GM12873 (cell line): ENCODE results near the gene EYA2.

Experiments
- TF ChIP-seq, protein P1 (sequence below): IDR thresholded peaks from 2 replicates; pipeline ENCODE4 v1.5.1; 2012; ENCODE audit warnings: low read depth, mild to moderate bottlenecking, moderate library complexity, low read length, control low read depth; ENCODE audit not compliant: insufficient read depth; ENCODE audit errors: missing control alignments

EYA2 gene

DNA sequence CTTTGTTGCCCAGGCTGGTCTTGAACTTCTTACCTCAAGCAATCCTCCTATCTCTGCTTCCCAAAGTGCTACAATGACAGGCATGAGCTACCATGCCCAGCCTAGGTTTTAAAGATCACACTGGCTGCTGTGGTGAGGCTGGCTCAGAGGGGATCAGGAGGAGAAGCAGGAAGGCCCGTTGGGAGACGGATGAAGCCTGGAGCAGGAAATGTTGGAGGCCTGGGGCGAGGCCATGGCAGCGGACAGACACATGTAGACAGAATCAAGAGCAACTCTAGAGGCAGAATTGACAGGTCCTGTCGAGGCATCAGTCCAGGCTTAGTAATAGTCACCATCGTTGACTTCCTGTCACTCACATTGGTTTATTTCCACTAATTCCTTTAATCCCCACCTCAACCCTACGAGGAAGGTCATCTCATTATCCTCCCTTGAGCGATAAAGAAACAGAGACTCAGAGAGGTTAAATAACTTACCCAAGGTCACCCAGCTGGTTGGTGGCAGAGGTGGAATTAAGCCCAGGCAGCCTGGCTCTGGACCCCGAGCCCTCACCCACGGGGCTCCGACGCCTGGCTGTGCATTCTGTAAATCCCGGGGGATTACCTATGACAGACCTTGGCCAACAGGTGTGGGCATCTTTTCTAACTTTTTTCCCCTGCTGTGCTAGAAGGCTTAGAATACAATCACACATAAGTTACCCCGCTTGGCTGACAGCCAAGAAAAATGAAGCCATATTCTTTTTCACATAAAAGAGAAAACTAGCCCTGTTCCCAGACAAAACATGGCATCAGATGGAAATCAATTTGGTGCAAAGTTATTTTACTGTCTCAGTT is 113.4 kb downstream of the EYA2 start:
- TF ChIP-seq, protein P1, sequence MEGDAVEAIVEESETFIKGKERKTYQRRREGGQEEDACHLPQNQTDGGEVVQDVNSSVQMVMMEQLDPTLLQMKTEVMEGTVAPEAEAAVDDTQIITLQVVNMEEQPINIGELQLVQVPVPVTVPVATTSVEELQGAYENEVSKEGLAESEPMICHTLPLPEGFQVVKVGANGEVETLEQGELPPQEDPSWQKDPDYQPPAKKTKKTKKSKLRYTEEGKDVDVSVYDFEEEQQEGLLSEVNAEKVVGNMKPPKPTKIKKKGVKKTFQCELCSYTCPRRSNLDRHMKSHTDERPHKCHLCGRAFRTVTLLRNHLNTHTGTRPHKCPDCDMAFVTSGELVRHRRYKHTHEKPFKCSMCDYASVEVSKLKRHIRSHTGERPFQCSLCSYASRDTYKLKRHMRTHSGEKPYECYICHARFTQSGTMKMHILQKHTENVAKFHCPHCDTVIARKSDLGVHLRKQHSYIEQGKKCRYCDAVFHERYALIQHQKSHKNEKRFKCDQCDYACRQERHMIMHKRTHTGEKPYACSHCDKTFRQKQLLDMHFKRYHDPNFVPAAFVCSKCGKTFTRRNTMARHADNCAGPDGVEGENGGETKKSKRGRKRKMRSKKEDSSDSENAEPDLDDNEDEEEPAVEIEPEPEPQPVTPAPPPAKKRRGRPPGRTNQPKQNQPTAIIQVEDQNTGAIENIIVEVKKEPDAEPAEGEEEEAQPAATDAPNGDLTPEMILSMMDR = no peak

DNA sequence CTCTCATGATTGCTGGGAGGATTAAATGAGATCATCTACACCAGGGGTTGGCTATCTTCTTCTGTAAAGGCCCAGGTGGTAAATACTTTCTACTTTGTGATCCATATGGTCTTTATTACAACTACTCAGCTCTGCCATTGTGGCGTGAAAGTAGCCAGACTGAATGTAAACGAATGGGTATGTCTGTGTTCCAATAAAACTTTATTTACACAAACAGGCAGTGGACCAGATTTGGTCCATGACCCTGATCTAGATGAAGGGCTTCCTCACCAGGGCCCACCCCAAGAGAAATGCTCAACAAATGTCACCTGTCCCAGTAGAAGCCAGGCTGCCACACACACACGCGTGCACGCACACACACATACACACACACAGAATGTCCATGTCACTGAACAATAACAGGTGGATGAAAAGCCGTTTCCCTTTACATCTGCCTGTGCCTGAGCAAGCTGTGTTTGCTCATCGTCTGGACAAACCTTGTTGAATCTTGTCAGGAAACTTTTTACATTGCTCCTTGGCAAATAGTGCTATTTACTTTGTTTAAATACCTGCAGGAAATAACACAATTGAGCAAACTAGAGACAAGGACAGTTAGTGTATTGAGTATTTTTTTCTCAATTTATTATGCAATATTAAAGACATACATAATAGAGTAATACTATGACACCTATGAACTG is 114.3 kb downstream of the EYA2 start:
- TF ChIP-seq, protein P1 = no peak

DNA sequence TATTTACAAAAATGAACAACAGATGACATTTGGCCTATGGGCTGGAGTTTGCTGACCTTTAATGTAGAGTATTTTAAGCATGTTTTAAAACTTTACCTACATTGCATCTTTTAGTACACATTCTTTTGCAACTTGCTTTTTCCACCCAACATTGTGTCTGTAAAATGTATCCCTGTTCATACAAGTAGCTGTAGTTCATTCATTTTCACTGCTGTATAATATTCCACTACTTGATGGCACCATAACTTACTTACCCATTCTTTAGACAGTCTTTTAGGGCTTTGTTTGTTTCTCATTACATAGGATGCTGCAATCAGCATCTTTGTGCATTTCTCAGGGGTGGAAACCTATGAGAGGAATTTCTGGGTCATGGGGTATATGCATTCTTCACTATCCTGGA is 115.1 kb downstream of the EYA2 start:
- TF ChIP-seq, protein P1 = no peak

DNA sequence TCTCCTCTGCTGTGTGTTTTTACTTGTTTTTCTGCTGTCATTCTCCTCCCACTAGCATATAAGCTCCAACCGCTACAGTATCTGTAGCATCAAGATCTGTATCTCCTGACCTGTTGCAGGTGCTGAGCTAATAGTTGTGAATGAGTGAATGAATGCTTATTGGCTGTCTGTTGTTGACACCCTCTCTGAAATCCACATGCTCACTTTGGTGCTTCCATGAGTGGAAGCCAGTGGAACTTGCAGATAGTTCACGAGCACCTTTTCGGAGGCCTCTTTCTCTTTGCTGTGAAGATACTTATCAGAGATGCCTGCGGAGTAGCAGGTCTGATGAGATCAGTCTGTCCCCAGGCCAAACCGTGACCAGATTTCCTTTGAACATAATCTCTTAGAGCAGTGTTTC is 117.3 kb downstream of the EYA2 start:
- TF ChIP-seq, protein P1 = no peak

DNA sequence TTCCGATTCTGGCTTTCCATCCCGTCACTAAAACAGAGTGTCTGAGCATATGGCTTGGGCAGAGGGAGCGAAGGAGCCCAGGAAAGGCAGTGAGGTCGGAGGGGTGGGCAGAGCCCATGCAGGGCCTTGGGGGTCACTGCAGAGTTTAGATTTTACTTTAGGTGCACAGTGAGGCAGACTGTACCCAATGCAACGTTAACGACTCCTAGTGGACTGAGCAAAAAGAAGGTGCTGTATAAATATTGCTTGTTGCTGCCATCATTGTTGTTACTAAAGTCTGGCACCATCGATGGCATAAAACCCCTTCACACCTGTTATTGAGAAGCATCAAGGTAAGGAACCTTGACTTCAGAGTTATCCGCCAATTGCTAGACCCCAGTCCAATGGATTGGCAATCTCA is 119.0 kb downstream of the EYA2 start:
- TF ChIP-seq, protein P1 = no peak

DNA sequence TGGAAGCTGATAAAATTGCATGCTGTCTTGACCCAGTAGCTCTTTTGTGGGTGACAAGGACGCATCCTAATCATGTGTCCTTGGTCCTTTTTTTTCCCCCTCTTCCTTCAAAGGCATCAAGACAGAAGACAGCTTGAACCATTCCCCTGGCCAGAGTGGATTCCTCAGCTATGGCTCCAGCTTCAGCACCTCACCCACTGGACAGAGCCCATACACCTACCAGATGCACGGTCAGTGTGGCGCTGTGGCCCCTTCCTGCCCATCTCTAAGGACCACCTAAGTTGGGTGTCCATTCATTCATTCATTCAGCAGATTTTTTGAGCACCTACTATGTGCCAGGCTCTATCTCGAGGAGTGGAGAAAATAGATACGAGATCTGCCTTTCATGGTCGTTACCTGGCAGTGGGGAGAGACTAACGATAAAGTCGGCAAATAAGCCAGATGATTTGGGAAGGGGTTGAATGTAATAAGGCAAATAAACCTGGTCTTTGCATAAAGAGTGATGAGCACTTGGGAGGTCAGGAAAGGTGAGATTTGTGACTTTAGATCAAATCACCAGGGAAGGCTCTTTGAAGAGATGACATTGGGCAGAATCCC is 121.5 kb downstream of the EYA2 start:
- TF ChIP-seq, protein P1 = no peak

DNA sequence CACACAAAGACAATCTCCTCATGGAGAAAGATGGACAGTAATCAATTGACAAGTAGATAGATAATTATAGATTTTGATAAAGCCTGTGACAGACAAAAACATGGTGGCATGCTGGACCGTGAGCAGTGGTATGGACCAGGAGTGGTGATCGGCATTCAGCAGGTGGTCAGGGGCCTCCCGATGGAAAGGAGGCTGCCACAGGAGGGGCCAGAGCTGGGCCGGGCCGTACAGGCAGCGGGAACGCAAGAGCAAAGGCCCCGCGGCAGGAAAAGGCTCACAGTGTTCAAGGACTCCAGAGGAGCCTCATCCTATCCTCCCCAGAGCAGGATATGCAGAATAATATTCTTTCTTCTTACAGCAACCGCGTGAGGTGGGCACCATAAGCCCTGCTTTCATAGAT is 123.7 kb downstream of the EYA2 start:
- TF ChIP-seq, protein P1 = no peak
